ENCODE data around the gene ARHGEF39. TPM values are rescaled to one million over a fixed set of nuclear protein-coding genes. Genes with fewer than 3 reads are reported as not detected.
A peak's percentile ranks its signal among the peaks of the same experiment; 100 is the strongest.

Gene ARHGEF39
- total RNA-seq, 1 donor from 2014 or later: 0.89 TPM

DNA sequence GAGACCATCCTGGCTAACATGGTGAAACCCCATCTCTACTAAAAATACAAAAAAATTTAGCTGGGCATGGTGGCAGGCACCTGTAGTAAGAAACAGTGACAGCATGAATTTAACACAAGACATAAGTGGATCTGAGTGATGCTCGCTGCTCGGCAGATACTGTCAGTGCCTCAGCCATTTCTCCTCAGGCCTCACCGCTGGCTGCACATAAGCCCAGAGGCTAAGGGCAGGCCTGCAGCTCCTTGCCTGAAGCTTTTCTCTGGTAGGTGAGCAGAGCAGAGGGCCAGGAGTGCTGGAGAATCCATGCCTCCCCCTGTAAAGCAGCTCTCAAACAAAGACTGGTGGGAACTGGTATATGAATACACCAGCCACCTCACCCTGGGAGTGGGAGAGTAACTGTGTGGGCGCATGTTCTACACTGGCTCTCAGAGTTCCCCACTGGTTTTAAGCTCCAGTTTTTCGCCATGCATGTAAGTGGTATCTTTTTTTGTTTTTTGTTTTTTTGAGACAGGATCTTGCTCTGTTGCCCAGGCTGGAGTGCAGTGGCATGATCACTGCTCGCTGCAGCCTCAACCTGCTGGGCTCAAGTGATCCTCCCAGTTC is 36.5 kb downstream of the ARHGEF39 start:
- Mint-ChIP-seq H3K4me1 (peaks cover 44% of the 10 kb centered on the region), H3K27me3 (no peaks in the 10 kb centered on the region), H3K27ac (peak overlapping the region; percentile 70), H3K9me3 (no peaks in the 10 kb centered on the region), H3K36me3 (ENCODE audit: low read depth) (no peaks in the 10 kb centered on the region), H3K4me3 (no peak overlapping the region)
- POLR2A ChIA-PET: interaction anchor here (0.5 to 6.7 kb wide), 4 partner anchors 10 to 155 kb away, joined by 3 to 72 read pairs (median 6); partner anchors contain the start of genes CCDC107, CD72 and RMRP
- intact Hi-C loops (cut with micrococcal nuclease): no loop called here
- ATAC-seq (ENCODE audit: low read depth) (no peak), DNase-seq (no peak)
- CTCF ChIA-PET: no interaction called here
- TF ChIP-seq, protein P1, sequence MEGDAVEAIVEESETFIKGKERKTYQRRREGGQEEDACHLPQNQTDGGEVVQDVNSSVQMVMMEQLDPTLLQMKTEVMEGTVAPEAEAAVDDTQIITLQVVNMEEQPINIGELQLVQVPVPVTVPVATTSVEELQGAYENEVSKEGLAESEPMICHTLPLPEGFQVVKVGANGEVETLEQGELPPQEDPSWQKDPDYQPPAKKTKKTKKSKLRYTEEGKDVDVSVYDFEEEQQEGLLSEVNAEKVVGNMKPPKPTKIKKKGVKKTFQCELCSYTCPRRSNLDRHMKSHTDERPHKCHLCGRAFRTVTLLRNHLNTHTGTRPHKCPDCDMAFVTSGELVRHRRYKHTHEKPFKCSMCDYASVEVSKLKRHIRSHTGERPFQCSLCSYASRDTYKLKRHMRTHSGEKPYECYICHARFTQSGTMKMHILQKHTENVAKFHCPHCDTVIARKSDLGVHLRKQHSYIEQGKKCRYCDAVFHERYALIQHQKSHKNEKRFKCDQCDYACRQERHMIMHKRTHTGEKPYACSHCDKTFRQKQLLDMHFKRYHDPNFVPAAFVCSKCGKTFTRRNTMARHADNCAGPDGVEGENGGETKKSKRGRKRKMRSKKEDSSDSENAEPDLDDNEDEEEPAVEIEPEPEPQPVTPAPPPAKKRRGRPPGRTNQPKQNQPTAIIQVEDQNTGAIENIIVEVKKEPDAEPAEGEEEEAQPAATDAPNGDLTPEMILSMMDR (IDR thresholded peaks at IDR 0.05): no peak

DNA sequence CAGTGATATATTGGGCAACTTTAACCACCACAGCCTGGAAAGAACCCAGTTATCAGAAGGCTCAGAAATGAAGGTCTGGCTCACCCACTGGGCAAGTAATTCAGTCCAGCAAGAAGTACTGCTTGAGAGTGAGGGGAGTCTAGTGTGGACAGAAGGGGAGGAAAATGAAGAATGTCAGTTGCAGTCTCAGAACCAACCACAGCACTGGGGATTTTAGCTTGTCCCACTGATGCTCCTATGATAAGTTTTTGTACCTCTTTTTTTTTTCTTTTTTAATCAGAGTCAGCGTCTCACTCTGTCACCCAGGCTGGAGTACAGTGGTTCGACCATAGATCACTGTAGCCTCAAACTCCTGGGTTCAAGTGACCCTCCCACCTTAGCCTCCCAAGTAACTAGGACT is 37.4 kb downstream of the ARHGEF39 start:
- ChIA-PET POLR2A (interaction anchor here (0.6 to 6.7 kb wide), 4 partner anchors 9 to 24 kb away, joined by 3 to 72 read pairs (median 4); partner anchors contain the start of gene CD72), CTCF (no interaction called here)
- peak; percentile 50 for ATAC-seq (ENCODE audit: low read depth)
- intact Hi-C loops (cut with micrococcal nuclease): no loop called here
- TF ChIP-seq, protein P1 (IDR thresholded peaks at IDR 0.05): no peak
- Mint-ChIP-seq H3K36me3 (ENCODE audit: low read depth) (no peaks in the 10 kb centered on the region), H3K9me3 (no peaks in the 10 kb centered on the region), H3K4me3 (no peak overlapping the region), H3K27me3 (no peaks in the 10 kb centered on the region), H3K4me1 (peaks cover 43% of the 10 kb centered on the region), H3K27ac (peak overlapping the region; percentile 70)
- no peak for DNase-seq

DNA sequence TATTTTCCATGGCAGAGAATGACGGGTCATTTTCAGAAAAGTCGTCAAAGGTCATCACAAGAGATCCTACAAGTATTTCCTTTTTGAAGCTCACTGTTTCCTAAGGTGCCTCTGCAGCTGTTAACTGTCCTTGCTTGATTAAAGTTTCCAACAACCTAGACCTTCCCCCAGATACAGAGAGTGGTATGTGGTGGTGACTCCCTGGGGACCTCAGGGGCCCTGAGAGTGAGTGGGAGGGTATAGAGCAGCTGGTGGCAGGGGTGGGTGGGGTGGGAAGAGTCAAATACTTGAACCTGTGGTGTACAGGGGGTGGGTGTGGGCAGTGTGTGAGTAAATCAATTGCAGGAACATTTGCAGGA is 45.2 kb downstream of the ARHGEF39 start:
- Mint-ChIP-seq H3K27ac (peak overlapping the region; percentile 97), H3K9me3 (no peaks in the 10 kb centered on the region), H3K36me3 (ENCODE audit: low read depth) (peaks cover 28% of the 10 kb centered on the region), H3K4me1 (peaks cover 82% of the 10 kb centered on the region), H3K4me3 (peak overlapping the region; percentile 87), H3K27me3 (no peaks in the 10 kb centered on the region)
- peak; percentile 72 for ATAC-seq (ENCODE audit: low read depth)
- intact Hi-C loops (cut with micrococcal nuclease): loop anchor here (1.0 kb wide), 6 partner anchors 15 to 547 kb away; partner anchors contain the start of genes CCDC107, CREB3, RMRP and TLN1
- DNase-seq: peak; percentile 56
- POLR2A ChIA-PET: interaction anchor here (0.7 to 15.6 kb wide), 20 partner anchors 10 to 1162 kb away, joined by 3 to 549 read pairs (median 6); partner anchors contain the start of genes ATOSB, CCDC107, CLTA and CREB3
- TF ChIP-seq, protein P1 (IDR thresholded peaks at IDR 0.05): no peak
- CTCF ChIA-PET: interaction anchor here (0.6 to 13.1 kb wide), 7 partner anchors 9 to 116 kb away, joined by 3 to 162 read pairs (median 12); partner anchors contain the start of genes ARHGEF39, CCDC107, RMRP and SIT1

DNA sequence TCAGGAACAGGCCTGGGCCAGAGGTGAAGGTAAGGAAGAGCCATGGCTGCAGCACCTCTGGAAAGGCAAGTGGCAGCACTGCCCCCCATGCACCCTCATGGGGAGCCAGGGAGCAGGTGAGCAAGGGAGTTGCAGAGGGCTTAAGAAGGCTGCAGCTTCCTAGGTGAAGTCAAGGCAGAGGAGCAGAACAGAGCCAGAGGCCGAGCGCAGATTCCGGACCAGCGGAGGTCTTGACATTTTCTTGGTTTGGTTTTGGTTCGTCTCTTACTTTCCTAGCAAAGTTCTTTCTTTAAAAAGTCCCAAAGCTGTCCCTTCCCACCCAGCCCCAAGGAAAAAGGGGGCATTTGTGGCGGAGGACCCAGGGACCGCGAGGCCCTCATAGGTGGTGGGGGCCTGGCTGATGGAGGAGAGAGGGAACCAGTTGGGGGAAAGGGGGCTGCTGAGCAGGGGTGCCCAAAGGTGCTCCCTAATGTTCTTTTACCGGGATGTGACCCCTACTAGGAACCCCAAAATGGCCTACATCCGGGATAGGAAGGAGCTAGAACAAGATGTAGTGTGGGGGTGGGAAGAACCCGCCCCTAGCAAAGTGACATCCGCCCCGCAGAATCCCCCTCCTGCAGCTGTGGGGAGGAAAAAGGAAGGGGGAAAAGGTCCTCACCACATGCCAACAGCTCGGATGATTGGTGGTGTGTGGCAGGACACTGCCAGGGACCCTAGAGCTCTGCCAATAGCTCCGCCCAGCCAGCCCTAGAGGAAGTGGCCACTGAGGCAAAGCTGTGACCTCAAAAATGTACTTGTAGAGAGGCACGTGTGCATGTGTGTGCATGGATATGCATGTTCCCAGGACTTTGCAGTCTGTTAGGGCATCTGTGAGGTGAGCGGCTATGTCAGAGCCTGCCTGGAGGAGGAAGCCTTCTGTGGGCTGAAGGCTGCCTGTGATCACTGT is 45.9 kb downstream of the ARHGEF39 start:
- H3K27me3 Mint-ChIP-seq: no peaks in the 10 kb centered on the region
- peak overlapping the region; percentile 97 for H3K27ac Mint-ChIP-seq
- intact Hi-C loops (cut with micrococcal nuclease): loop anchor here (1.0 kb wide), 8 partner anchors 15 to 547 kb away; partner anchors contain the start of genes CCDC107, CREB3, RMRP and TLN1
- POLR2A ChIA-PET: interaction anchor here (0.9 to 15.6 kb wide), 18 partner anchors 10 to 572 kb away, joined by 3 to 549 read pairs (median 7); partner anchors contain the start of genes ATOSB, CCDC107, CLTA and CREB3
- TF ChIP-seq, protein P1 (IDR thresholded peaks at IDR 0.05): no peak
- no peaks in the 10 kb centered on the region for H3K9me3 Mint-ChIP-seq
- CTCF ChIA-PET: interaction anchor here (0.6 to 13.1 kb wide), 11 partner anchors 8 to 117 kb away, joined by 3 to 162 read pairs (median 6); partner anchors contain the start of genes ARHGEF39, CCDC107, RMRP and SIT1
- peak overlapping the region; percentile 87 for H3K4me3 Mint-ChIP-seq
- DNase-seq (peak; percentile 62), ATAC-seq (ENCODE audit: low read depth) (peak; percentile 56)
- H3K4me1 Mint-ChIP-seq: peaks cover 86% of the 10 kb centered on the region
- peaks cover 35% of the 10 kb centered on the region for H3K36me3 Mint-ChIP-seq (ENCODE audit: low read depth)
